ENCODE measurements around the gene HRH3.

DNA sequence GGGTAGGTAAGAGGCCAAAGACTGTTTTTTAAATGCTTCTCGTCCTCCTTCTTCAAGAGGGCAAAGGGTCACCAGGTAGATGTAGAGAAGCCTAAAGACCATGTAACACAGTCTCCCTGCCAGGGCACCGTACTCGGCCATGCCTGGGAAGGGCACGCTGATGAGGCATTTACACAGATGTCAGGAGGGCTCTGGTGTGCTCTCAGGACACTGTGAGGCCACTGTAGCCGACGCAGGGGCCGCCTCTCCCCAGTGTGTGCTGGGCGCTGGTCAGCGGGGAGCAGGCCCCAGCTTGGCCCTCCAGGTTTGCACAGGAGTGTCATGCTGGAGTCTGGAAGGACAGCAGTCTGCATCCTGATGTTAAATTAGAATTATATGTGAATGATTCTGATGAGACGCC, 44.4 kb downstream of the HRH3 start:
- TF ChIP-seq POLR2A (IDR thresholded peaks at IDR 0.05) (no peak), CTCF (IDR thresholded peaks at IDR 0.05) (no peak)

All from esophagus squamous epithelium (tissue), 4 donors.